IMR-90 (cell line): ENCODE measurements around the gene OPCML.

ENCODE experiments used
- BHLHE40 ChIP-seq: fragments of 150-350 bp; IDR thresholded peaks from 2 replicates; pipeline ENCODE4 v1.6.1; 2016; ENCODE audit warnings: mild to moderate bottlenecking, low read depth, low read length
- CHD1 ChIP-seq: IDR thresholded peaks from 2 replicates; pipeline ENCODE4 v1.6.1; 2012; ENCODE audit warnings: low read depth, low read length, improper control_type of control experiment
- FOS ChIP-seq: fragments of 150-350 bp; IDR thresholded peaks from 2 replicates; pipeline ENCODE4 v1.6.1; 2016; ENCODE audit warnings: low read depth, low read length
- POLR2A ChIP-seq: IDR thresholded peaks from 2 replicates; pipeline ENCODE4 v1.6.1; 2012; ENCODE audit warnings: mild to moderate bottlenecking, low read depth, low read length
- RAD21 ChIP-seq: IDR thresholded peaks from 2 replicates; pipeline ENCODE4 v1.6.1; 2012; ENCODE audit warnings: low read length, improper control_type of control experiment
- RFX5 ChIP-seq: IDR thresholded peaks from 2 replicates; pipeline ENCODE4 v1.8.0; 2012; ENCODE audit warnings: low read depth, mild to moderate bottlenecking, low read length, moderate library complexity
- TF ChIP-seq, protein P1 (sequence below): conservative IDR thresholded peaks from 2 replicates; pipeline ENCODE4 v1.5.1; 2012; ENCODE audit warnings: mild to moderate bottlenecking, low read depth, low read length, improper control_type of control experiment
- TF ChIP-seq, protein P2 (sequence below): fragments of 150-350 bp; IDR thresholded peaks from 2 replicates; pipeline ENCODE4 v1.6.1; 2016; ENCODE audit warnings: low read depth, mild to moderate bottlenecking, low read length, moderate library complexity, borderline replicate concordance

DNA sequence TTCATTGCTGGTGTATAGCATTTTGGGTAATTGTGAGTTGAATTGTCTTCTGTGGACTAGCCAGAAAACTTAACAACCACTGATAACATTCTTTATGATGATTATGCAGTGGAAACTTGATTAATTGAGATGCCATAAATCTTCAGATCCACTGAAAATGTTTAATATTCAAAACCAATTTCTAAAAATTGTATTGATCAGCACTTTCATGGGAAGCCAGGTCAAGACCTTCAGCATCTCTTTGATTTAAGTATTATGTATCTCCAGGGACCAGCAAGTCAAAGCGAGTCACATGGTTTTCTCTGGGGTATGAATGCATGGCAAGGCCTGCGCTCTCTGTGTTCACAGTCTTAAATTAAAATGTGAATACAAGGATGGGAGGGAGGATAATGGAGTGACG lies 596.9 kb downstream of the OPCML start:
- TF ChIP-seq FOS = no peak
- TF ChIP-seq, protein P1, sequence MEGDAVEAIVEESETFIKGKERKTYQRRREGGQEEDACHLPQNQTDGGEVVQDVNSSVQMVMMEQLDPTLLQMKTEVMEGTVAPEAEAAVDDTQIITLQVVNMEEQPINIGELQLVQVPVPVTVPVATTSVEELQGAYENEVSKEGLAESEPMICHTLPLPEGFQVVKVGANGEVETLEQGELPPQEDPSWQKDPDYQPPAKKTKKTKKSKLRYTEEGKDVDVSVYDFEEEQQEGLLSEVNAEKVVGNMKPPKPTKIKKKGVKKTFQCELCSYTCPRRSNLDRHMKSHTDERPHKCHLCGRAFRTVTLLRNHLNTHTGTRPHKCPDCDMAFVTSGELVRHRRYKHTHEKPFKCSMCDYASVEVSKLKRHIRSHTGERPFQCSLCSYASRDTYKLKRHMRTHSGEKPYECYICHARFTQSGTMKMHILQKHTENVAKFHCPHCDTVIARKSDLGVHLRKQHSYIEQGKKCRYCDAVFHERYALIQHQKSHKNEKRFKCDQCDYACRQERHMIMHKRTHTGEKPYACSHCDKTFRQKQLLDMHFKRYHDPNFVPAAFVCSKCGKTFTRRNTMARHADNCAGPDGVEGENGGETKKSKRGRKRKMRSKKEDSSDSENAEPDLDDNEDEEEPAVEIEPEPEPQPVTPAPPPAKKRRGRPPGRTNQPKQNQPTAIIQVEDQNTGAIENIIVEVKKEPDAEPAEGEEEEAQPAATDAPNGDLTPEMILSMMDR = no peak
- no peak for TF ChIP-seq POLR2A
- TF ChIP-seq, protein P2, sequence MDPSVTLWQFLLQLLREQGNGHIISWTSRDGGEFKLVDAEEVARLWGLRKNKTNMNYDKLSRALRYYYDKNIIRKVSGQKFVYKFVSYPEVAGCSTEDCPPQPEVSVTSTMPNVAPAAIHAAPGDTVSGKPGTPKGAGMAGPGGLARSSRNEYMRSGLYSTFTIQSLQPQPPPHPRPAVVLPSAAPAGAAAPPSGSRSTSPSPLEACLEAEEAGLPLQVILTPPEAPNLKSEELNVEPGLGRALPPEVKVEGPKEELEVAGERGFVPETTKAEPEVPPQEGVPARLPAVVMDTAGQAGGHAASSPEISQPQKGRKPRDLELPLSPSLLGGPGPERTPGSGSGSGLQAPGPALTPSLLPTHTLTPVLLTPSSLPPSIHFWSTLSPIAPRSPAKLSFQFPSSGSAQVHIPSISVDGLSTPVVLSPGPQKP = no peak
- no peak for TF ChIP-seq RAD21
- no peak for TF ChIP-seq RFX5
- TF ChIP-seq CHD1 = no peak
- TF ChIP-seq BHLHE40 = no peak
